Gastrocnemius medialis (tissue), 4 donors: ENCODE results near the gene RETREG1. TPM values are rescaled to one million over a fixed set of nuclear protein-coding genes. Genes with fewer than 3 reads are reported as not detected.

Experiments used
- ATAC-seq, 2 donors: fragments of 150-250 bp; one replicate each; pipeline ENCODE4 v1.9.1; 2016
- DNase-seq, 2 donors: peaks; one replicate each; pipeline ENCODE4 v3.0.0-alpha.2; 2019
- H3K27ac ChIP-seq, 4 donors: fragments of 200-600 bp; sonication (generic); 1 replicate in 1 of 4; 2 replicates in 3 of 4; pipeline ENCODE4 v1.5.1; 2016 to 2018; ENCODE audit warnings: mild to moderate bottlenecking in 2 of 4, moderate library complexity in 1 of 4
- H3K27me3 ChIP-seq, 3 donors: fragments of 200-600 bp; sonication (generic) in 2 of 3; 1 replicate in 1 of 3; 2 replicates in 2 of 3; pipeline versions ENCODE4 v1.5.1 to v1.6.0; 2016 to 2019; ENCODE audit warnings: mild to moderate bottlenecking in 1 of 3, moderate library complexity in 1 of 3
- H3K36me3 ChIP-seq, 2 donors: fragments of 200-600 bp; sonication (generic) in 1 of 2; one replicate each; pipeline ENCODE4 v1.5.1; 2017 to 2018
- H3K4me1 ChIP-seq, 2 donors: fragments of 200-600 bp; sonication (generic) in 1 of 2; one replicate each; pipeline ENCODE4 v1.5.1; 2016 to 2017; ENCODE audit warnings: mild to moderate bottlenecking in 2 of 2
- H3K4me3 ChIP-seq, 4 donors: fragments of 200-600 bp; sonication (generic) in 3 of 4; 1 replicate in 1 of 4; 2 replicates in 3 of 4; pipeline ENCODE4 v1.5.1; 2016 to 2019; ENCODE audit warnings: mild to moderate bottlenecking in 2 of 4
- H3K9me3 ChIP-seq, 3 donors: fragments of 200-600 bp; sonication (generic) in 2 of 3; 1 replicate in 1 of 3; 2 replicates in 2 of 3; pipeline ENCODE4 v1.5.1; 2016 to 2019
- POLR2A ChIP-seq, 2 donors: fragments of 450-650 bp; IDR thresholded peaks; one replicate each; pipeline ENCODE4 v1.6.1; 2017; ENCODE audit warnings: antibody characterized with exemption in 2 of 2, mild to moderate bottlenecking in 2 of 2, moderate library complexity in 2 of 2
- in situ Hi-C, 4 donors: fragments of 200-750 bp; cut with MboI; loops; one replicate each; pipeline versions ENCODE4 v1.15.0 to v1.8.0; 2017; ENCODE audit warnings: low sequenced_read_pairs in 4 of 4
- intact Hi-C: fragments of 100-400 bp; cut with DNase I; formaldehyde crosslinking; loops from one replicate; pipeline ENCODE4 v1.15.1; 2023; ENCODE audit warnings: low total_unique reads
- total RNA-seq, 4 donors: library from RNA; depleted of rRNA; stranded (reverse); fragments of >200 nt; gene quantifications; one replicate each; pipeline versions ENCODE4 v1.1.0 to v1.2.3, GENCODE V29; 2016
- TF ChIP-seq, protein P1 (sequence below), 5 experiments: fragments of 450-650 bp in 3 of 5; fragments of 200-600 bp in 2 of 5; sonication (generic) in 2 of 5; IDR thresholded peaks in 4 of 5; conservative IDR thresholded peaks in 1 of 5; 1 replicate in 4 of 5; 2 replicates in 1 of 5; pipeline ENCODE4 v1.5.1; 2016 to 2019; ENCODE audit warnings: antibody characterized with exemption in 5 of 5, mild to moderate bottlenecking in 3 of 5, moderate library complexity in 3 of 5

The RETREG1 gene
- total RNA-seq, 4 donors from 2014 or later = 94.2 to 380 (median 305) TPM

DNA sequence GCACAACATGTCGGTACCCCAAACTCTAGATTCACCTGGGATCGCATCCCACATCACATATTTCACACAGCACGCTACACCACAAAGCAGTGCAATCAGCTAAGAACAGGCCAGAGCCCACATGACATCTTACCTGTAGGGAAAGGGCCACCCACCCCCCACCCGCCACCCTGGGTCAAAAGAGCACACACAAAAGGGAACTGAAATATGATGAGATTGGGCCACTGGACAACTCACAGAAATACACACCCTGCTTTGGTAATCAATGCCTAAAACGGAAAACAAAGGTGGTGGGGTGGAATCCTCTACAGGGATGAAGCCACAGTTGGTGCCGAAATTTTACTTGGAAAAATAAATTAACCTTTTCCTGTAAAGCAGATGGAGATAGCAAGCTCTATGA lies 13.1 kb downstream of the RETREG1 start:
- H3K27ac ChIP-seq = no peak overlapping the region
- H3K27me3 ChIP-seq = no peaks in the 10 kb centered on the region
- H3K9me3 ChIP-seq = no peaks in the 10 kb centered on the region
- intact Hi-C loops = no loop called here
- DNase-seq (no peak), ATAC-seq (no peak)
- no peaks in the 10 kb centered on the region for H3K4me1 ChIP-seq
- H3K4me3 ChIP-seq = no peak overlapping the region
- H3K36me3 ChIP-seq = no peaks in the 10 kb centered on the region
- in situ Hi-C loops = no loop called here
- TF ChIP-seq, protein P1, sequence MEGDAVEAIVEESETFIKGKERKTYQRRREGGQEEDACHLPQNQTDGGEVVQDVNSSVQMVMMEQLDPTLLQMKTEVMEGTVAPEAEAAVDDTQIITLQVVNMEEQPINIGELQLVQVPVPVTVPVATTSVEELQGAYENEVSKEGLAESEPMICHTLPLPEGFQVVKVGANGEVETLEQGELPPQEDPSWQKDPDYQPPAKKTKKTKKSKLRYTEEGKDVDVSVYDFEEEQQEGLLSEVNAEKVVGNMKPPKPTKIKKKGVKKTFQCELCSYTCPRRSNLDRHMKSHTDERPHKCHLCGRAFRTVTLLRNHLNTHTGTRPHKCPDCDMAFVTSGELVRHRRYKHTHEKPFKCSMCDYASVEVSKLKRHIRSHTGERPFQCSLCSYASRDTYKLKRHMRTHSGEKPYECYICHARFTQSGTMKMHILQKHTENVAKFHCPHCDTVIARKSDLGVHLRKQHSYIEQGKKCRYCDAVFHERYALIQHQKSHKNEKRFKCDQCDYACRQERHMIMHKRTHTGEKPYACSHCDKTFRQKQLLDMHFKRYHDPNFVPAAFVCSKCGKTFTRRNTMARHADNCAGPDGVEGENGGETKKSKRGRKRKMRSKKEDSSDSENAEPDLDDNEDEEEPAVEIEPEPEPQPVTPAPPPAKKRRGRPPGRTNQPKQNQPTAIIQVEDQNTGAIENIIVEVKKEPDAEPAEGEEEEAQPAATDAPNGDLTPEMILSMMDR (IDR thresholded peaks at IDR 0.05 in 4 of 5, conservative IDR thresholded peaks at IDR 0.05 in 1 of 5) = no peak
- no peak for TF ChIP-seq POLR2A (IDR thresholded peaks at IDR 0.05)

DNA sequence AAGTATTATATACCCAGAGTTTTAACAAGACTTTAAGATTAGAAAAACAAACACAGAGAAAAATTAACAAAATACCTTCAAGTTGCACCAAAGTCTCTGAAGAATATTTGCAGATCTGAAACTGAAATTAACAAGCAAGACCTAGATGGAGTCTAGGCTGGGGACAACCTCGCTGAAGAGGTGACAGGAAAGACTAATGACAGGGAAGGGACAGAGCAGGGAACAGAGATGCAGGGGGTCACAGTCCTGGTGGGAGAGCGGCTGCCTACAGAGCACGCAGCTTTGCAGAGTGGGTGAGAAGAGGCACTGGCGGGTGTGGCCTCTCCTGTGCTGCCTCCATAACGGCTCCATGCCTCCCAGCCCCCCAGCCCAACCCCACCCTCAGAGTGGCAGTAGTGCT lies 13.5 kb downstream of the RETREG1 start:
- Histone ChIP-seq H3K4me1 (no peaks in the 10 kb centered on the region), H3K36me3 (no peaks in the 10 kb centered on the region)
- TF ChIP-seq, protein P1 (IDR thresholded peaks at IDR 0.05 in 4 of 5, conservative IDR thresholded peaks at IDR 0.05 in 1 of 5) = no peak
- no peak for TF ChIP-seq POLR2A (IDR thresholded peaks at IDR 0.05)

DNA sequence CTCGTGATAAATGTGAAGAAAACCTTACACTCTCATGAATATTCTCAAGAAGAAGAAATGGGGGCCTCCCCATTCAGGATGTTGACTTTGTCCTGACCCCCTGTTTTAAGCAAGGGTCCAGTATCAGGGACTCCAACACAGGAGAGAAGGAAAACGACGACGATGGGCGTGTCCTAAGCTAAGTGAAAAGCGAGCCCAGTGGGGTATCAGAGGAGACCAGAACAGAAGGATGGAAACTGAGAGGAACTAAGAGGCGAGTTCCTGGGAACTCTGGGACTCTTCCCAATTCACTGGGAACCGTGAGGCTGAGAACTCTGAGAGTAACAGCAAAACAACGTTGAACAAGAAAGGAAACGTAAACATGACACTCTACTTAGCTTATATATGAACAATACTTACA lies 14.6 kb downstream of the RETREG1 start:
- Histone ChIP-seq H3K36me3 (no peaks in the 10 kb centered on the region), H3K4me1 (no peaks in the 10 kb centered on the region), H3K4me3 (no peak overlapping the region), H3K27ac (no peak overlapping the region), H3K9me3 (no peaks in the 10 kb centered on the region), H3K27me3 (no peaks in the 10 kb centered on the region)
- DNase-seq (no peak), ATAC-seq (no peak)
- in situ Hi-C loops (no loop called here), intact Hi-C loops (no loop called here)
- no peak for TF ChIP-seq POLR2A (IDR thresholded peaks at IDR 0.05)
- TF ChIP-seq, protein P1 (IDR thresholded peaks at IDR 0.05 in 4 of 5, conservative IDR thresholded peaks at IDR 0.05 in 1 of 5) = no peak

More for the DNA sequence above, 13.5 kb downstream of the RETREG1 start:
- no peak for ATAC-seq
- no peaks in the 10 kb centered on the region for H3K27me3 ChIP-seq
- no peak overlapping the region for H3K4me3 ChIP-seq
- intact Hi-C loops = no loop called here
- in situ Hi-C loops = no loop called here
- H3K27ac ChIP-seq = no peak overlapping the region
- no peaks in the 10 kb centered on the region for H3K9me3 ChIP-seq
- no peak for DNase-seq

DNA sequence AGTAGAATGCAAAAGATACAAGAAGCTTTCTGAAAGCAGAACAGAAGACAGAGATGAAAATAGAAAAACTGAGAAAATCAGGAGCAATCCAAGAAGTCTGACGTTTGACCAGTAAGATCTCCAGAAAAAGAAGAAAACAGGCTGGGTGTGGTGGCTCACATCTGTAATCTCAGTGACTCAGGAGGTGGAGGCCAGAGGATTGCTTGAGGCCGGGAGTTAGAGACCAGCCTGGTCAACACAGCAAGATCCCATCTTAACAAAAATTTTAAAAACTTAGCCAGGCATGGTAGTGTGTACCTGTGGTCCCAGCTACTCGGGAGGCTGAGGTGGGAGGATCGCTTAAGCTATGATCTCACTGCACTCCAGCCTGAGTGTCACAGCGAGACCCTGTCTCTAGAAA lies 15.9 kb downstream of the RETREG1 start:
- in situ Hi-C loops (no loop called here), intact Hi-C loops (no loop called here)
- ATAC-seq = no peak
- no peak for DNase-seq
- Histone ChIP-seq H3K4me3 (no peak overlapping the region), H3K27ac (no peak overlapping the region), H3K9me3 (no peaks in the 10 kb centered on the region), H3K4me1 (no peaks in the 10 kb centered on the region), H3K27me3 (no peaks in the 10 kb centered on the region), H3K36me3 (no peaks in the 10 kb centered on the region)
- TF ChIP-seq POLR2A (IDR thresholded peaks at IDR 0.05) = no peak
- TF ChIP-seq, protein P1 (IDR thresholded peaks at IDR 0.05 in 4 of 5, conservative IDR thresholded peaks at IDR 0.05 in 1 of 5) = no peak

DNA sequence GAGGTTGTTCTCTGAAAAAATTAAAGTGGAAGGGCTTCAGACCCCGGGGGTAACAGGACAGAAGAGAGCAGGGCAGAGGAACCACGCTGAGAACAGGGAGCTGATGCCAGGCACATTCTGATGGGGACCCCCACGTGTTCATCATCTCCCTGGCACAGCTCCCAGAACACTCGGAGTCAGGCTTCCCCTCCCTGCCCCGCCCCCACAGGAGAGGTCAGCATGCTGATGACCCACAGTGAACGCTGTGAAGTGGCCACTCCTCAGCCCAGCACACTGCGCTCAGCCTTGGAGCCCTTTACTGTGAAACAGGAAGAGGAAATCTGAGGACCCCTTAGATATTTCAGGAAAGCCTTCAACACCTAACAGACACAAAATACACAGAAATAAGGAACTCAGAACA lies 16.4 kb downstream of the RETREG1 start:
- TF ChIP-seq, protein P1 (IDR thresholded peaks at IDR 0.05 in 4 of 5, conservative IDR thresholded peaks at IDR 0.05 in 1 of 5) = no peak
- no peak for TF ChIP-seq POLR2A (IDR thresholded peaks at IDR 0.05)
- Histone ChIP-seq H3K27ac (no peak overlapping the region), H3K36me3 (no peaks in the 10 kb centered on the region), H3K4me1 (no peaks in the 10 kb centered on the region), H3K27me3 (no peaks in the 10 kb centered on the region), H3K9me3 (no peaks in the 10 kb centered on the region), H3K4me3 (no peak overlapping the region)
- DNase-seq = peak in 1 of 2 donors; percentile 23
- no peak for ATAC-seq
- intact Hi-C loops (no loop called here), in situ Hi-C loops (no loop called here)
